Measurements from ENCODE around the gene PLPP2.

DNA sequence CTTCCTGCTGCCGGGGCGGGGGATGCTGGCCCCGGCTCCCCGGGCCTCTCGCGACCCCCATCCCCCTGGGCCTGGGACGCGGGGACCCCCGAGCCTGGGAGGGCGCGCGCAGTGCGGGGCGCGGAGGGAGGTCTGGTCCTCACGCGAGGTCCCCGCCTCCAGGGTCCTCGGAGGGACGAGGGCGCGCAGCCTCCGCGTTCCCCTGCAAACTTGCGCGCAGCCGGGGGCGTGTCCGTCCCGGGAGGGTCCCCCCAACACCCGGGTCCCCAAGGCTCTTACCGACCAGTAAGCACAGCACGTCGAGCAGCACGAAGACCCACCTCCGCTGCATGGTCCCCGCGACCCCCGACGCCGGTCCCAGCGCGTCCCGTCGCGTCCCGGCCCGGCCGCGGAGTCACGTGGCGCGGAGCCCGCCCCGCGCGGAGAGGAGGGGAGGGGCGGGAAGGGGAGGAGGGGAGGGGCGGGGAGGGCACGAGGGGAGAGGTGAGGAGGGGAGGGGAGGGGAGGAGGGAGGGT lies at the start of gene PLPP2:
- no peak for TF ChIP-seq CTCF (conservative IDR thresholded peaks at IDR 0.05; ENCODE audit: low read depth, low read length)
- no peak for TF ChIP-seq FOS (IDR thresholded peaks at IDR 0.05; ENCODE audit: low read depth, low read length)
- no peak for TF ChIP-seq POLR2A (IDR thresholded peaks at IDR 0.05; ENCODE audit: low read depth, low read length)
- peak; percentile 49; the same call in 1 of the 2 replicates for TF ChIP-seq USF2 (IDR thresholded peaks at IDR 0.05; ENCODE audit: low read depth, low read length)
- TF ChIP-seq SMC3 (IDR thresholded peaks at IDR 0.05; ENCODE audit: low read depth, low read length), result no peak
- no peak for TF ChIP-seq RAD21 (IDR thresholded peaks at IDR 0.05; ENCODE audit: low read length)
- TF ChIP-seq RCOR1 (IDR thresholded peaks at IDR 0.05; ENCODE audit: insufficient replicate concordance, low read length), result no peak
- no peak for TF ChIP-seq NFE2L2 (IDR thresholded peaks at IDR 0.05; ENCODE audit: low read depth, low read length)
- no peak for TF ChIP-seq MAFK (IDR thresholded peaks at IDR 0.05; ENCODE audit: low read depth, low read length)
- TF ChIP-seq BHLHE40 (IDR thresholded peaks at IDR 0.05; ENCODE audit: low read depth, low read length), result no peak
- TF ChIP-seq MAZ (IDR thresholded peaks at IDR 0.05; ENCODE audit: borderline replicate concordance, low read depth, low read length), result no peak
- TF ChIP-seq ELK1 (IDR thresholded peaks at IDR 0.05; ENCODE audit: borderline replicate concordance, low read depth, low read length), result no peak
- no peak for TF ChIP-seq MXI1 (IDR thresholded peaks at IDR 0.05; ENCODE audit: borderline replicate concordance, low read depth, low read length)

Data from IMR-90 (cell line).